ENCODE data around the gene LPIN1. TPM values are rescaled to one million over a fixed set of nuclear protein-coding genes. Genes with fewer than 3 reads are reported as not detected.

Gene LPIN1
- total RNA-seq, 2 donors from 2014 or later, result 86.7 to 99.8 TPM

- ATAC-seq (no peak), DNase-seq (no peak)
- no peaks in the 10 kb centered on the region for H3K27me3 Mint-ChIP-seq
- H3K4me1 Mint-ChIP-seq, result peaks cover 30% of the 10 kb centered on the region
- H3K27ac Mint-ChIP-seq, result no peak overlapping the region
- H3K36me3 Mint-ChIP-seq (ENCODE audit: low read depth), result no peaks in the 10 kb centered on the region
- H3K9me3 ChIP-seq (ENCODE audit: control insufficient read depth, low read length, poor library complexity, severe bottlenecking), result no peaks in the 10 kb centered on the region
- no peak overlapping the region for H3K4me3 Mint-ChIP-seq
These were observed 128.4 kb downstream of the LPIN1 start for GRCh38 chr2:11874861-11875260.

- Mint-ChIP-seq H3K4me1 (peaks cover 26% of the 10 kb centered on the region), H3K36me3 (ENCODE audit: low read depth) (no peaks in the 10 kb centered on the region), H3K27me3 (no peaks in the 10 kb centered on the region), H3K27ac (no peak overlapping the region), H3K4me3 (no peak overlapping the region)
- no peak for DNase-seq
- no peak for ATAC-seq
- no peaks in the 10 kb centered on the region for H3K9me3 ChIP-seq (ENCODE audit: control insufficient read depth, low read length, poor library complexity, severe bottlenecking)
These were observed 129.0 kb downstream of the LPIN1 start for GRCh38 chr2:11875481-11875880.

- H3K27ac Mint-ChIP-seq, result no peak overlapping the region
- DNase-seq, result no peak
These were observed 130.0 kb downstream of the LPIN1 start for GRCh38 chr2:11876436-11876835.

GRCh38 chr2:11876889-11877288, 130.5 kb downstream of the LPIN1 start:
- no peaks in the 10 kb centered on the region for H3K27me3 Mint-ChIP-seq
- H3K27ac Mint-ChIP-seq, result no peak overlapping the region
- H3K4me1 Mint-ChIP-seq, result peaks cover 22% of the 10 kb centered on the region
- no peak for DNase-seq
- no peaks in the 10 kb centered on the region for H3K36me3 Mint-ChIP-seq (ENCODE audit: low read depth)
- no peaks in the 10 kb centered on the region for H3K9me3 ChIP-seq (ENCODE audit: control insufficient read depth, low read length, poor library complexity, severe bottlenecking)
- no peak for ATAC-seq
- H3K4me3 Mint-ChIP-seq, result no peak overlapping the region

More at GRCh38 chr2:11876436-11876835, 130.0 kb downstream of the LPIN1 start:
- H3K9me3 ChIP-seq (ENCODE audit: control insufficient read depth, low read length, poor library complexity, severe bottlenecking), result no peaks in the 10 kb centered on the region
- no peak overlapping the region for H3K4me3 Mint-ChIP-seq
- H3K27me3 Mint-ChIP-seq, result no peaks in the 10 kb centered on the region
- peaks cover 22% of the 10 kb centered on the region for H3K4me1 Mint-ChIP-seq
- ATAC-seq, result no peak
- H3K36me3 Mint-ChIP-seq (ENCODE audit: low read depth), result no peaks in the 10 kb centered on the region

Other genes with a start within 250 kb of the LPIN1 start
- 1 to 10 TPM in 1 of 2 donors, under 1 TPM in 1; 0.15 to 1.1 TPM for gene GREB1, start 212.6 kb upstream of the LPIN1 start, total RNA-seq
- gene NTSR2, start 76.4 kb upstream of the LPIN1 start, total RNA-seq, result not detected